ENCODE results near the gene VWA2.

- TF ChIP-seq POLR2AphosphoS5 (IDR thresholded peaks at IDR 0.05) (no peak), EZH2 (IDR thresholded peaks at IDR 0.05; ENCODE audit: borderline replicate concordance, insufficient read depth, low read length, poor library complexity, severe bottlenecking) (no peak), CTCF (IDR thresholded peaks at IDR 0.05; ENCODE audit: poor library complexity, severe bottlenecking) (no peak), EP300 (conservative IDR thresholded peaks at IDR 0.05; ENCODE audit: poor library complexity, severe bottlenecking) (no peak), TAF1 (IDR thresholded peaks at IDR 0.05; ENCODE audit: low read depth) (no peak), SMC3 (conservative IDR thresholded peaks at IDR 0.05; ENCODE audit: poor library complexity) (no peak)
Measured at GRCh38 chr10:114309364-114309651, 70.3 kb downstream of the VWA2 start.

All from neural cell (in vitro differentiated cells).